ENCODE measurements around the gene DNAJB8. TPM values are rescaled to one million over a fixed set of nuclear protein-coding genes. Genes with fewer than 3 reads are reported as not detected.

DNAJB8 gene
- total and polyA plus RNA-seq, 9 of the 15 experiments (the other 6 are each of a cell fraction or from before 2014, with no cell fraction given): not detected

- FAIRE-seq: no peak
- CTCF ChIA-PET (ENCODE audit: low intra/inter-chr PET ratio): no interaction called here
- DNase-seq (ENCODE audit: extremely low read depth in 1 of 4, low spot score in 3 of 4): no peak
- peak overlapping the region; percentile 53 for H3K4me2 ChIP-seq (ENCODE audit: insufficient read depth, low read length)
- H3K27me3 ChIP-seq (ENCODE audit: control insufficient read depth in 2 of 2, insufficient read depth in 2 of 2, low read length in 2 of 2): no peaks in the 10 kb centered on the region
- H3K9me3 ChIP-seq (replicated peaks; ENCODE audit: control insufficient read depth, insufficient read depth, low read depth, low read length): no peaks in the 10 kb centered on the region
- POLR2A ChIA-PET: interaction anchor here (3.0 kb wide), 1 partner anchor 10 kb away, joined by 17 read pairs; no protein-coding TSS in a partner anchor
- in situ Hi-C loops (cut with MboI) (no loop called here), intact Hi-C loops (cut with micrococcal nuclease) (loop anchor here (10.0 kb wide), 2 partner anchors 180 to 420 kb away; no protein-coding TSS in a partner anchor)
- no peak for ATAC-seq
- no peaks in the 10 kb centered on the region for H3K9me1 ChIP-seq (ENCODE audit: control insufficient read depth, insufficient read depth, low read length)
- peaks cover 5% of the 10 kb centered on the region for H4K20me1 ChIP-seq (replicated peaks; ENCODE audit: control insufficient read depth, insufficient read depth, low read length)
- H3K79me2 ChIP-seq (ENCODE audit: control insufficient read depth, insufficient read depth, low read length): peaks cover 82% of the 10 kb centered on the region
- H2AFZ ChIP-seq (ENCODE audit: low read depth, low read length): no peak overlapping the region
- H3K9ac ChIP-seq (ENCODE audit: insufficient read depth in 1 of 2, low read depth in 2 of 2, low read length in 2 of 2): peak overlapping the region in 1 of 2 experiments; percentile 86; a peak in 1 of 4 replicates
- no TSS peak for BruUV-seq (replicated peaks)
- TF ChIP-seq THRB (CRISPR knock-in tag; conservative IDR thresholded peaks at IDR 0.05) (peak; percentile 72; the same call in 1 of the 2 replicates), RAD51 (IDR thresholded peaks at IDR 0.05; ENCODE audit: borderline replicate concordance, low read depth) (no peak), ZNF140 (CRISPR knock-in tag; IDR thresholded peaks at IDR 0.05) (no peak), NR3C1 (CRISPR knock-in tag; IDR thresholded peaks at IDR 0.05) (no peak), POLR2B (IDR thresholded peaks at IDR 0.05; ENCODE audit: low read depth, partially characterized antibody) (peak; percentile 44), SUPT5H (IDR thresholded peaks at IDR 0.05) (peak; percentile 32; the same call in 1 of the 2 replicates), PCBP1 (IDR thresholded peaks at IDR 0.05; ENCODE audit: low read depth, low read length, poor library complexity, severe bottlenecking) (no peak), RFX1 (IDR thresholded peaks at IDR 0.05) (no peak), ZNF518B (CRISPR knock-in tag; IDR thresholded peaks at IDR 0.05) (no peak)
- TF ChIP-seq, protein P1, sequence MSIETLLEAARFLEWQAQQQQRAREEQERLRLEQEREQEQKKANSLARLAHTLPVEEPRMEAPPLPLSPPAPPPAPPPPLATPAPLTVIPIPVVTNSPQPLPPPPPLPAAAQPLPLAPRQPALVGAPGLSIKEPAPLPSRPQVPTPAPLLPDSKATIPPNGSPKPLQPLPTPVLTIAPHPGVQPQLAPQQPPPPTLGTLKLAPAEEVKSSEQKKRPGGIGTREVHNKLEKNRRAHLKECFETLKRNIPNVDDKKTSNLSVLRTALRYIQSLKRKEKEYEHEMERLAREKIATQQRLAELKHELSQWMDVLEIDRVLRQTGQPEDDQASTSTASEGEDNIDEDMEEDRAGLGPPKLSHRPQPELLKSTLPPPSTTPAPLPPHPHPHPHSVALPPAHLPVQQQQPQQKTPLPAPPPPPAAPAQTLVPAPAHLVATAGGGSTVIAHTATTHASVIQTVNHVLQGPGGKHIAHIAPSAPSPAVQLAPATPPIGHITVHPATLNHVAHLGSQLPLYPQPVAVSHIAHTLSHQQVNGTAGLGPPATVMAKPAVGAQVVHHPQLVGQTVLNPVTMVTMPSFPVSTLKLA (conservative IDR thresholded peaks at IDR 0.05): 0 out of 4 replicates have a peak, but pooled peaks of 1 of the 2 experiments have one; percentile 22
- TF ChIP-seq, protein P2, sequence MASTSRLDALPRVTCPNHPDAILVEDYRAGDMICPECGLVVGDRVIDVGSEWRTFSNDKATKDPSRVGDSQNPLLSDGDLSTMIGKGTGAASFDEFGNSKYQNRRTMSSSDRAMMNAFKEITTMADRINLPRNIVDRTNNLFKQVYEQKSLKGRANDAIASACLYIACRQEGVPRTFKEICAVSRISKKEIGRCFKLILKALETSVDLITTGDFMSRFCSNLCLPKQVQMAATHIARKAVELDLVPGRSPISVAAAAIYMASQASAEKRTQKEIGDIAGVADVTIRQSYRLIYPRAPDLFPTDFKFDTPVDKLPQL (IDR thresholded peaks at IDR 0.05; ENCODE audit: extremely low read depth, insufficient read length): no peak
- H3K4me3 ChIP-seq: no peak overlapping the region
- no peak overlapping the region for H3K27ac ChIP-seq (ENCODE audit: extremely low read depth, low read depth, low read length)
- peaks cover 61% of the 10 kb centered on the region; the same call in 2 of the 3 replicates for H3K36me3 ChIP-seq (ENCODE audit: control insufficient read depth, insufficient read depth, low read length)
- peaks cover 38 to 85% of the 10 kb centered on the region in 2 experiments for H3K4me1 ChIP-seq (replicated peaks in 1 of 2; ENCODE audit: control insufficient read depth in 2 of 2, insufficient read depth in 2 of 2, low read length in 2 of 2)
- WGBS (ENCODE audit: insufficient coverage, low coverage, missing lambda C conversion rate): 80% methylated on average over 2 of the region's 2 CpGs
Observed at GRCh38 chr3:128494367-128494650, 27.6 kb upstream of the DNAJB8 start.

All from K562 (cell line).